ENCODE data around the gene KDM4B.

DNA sequence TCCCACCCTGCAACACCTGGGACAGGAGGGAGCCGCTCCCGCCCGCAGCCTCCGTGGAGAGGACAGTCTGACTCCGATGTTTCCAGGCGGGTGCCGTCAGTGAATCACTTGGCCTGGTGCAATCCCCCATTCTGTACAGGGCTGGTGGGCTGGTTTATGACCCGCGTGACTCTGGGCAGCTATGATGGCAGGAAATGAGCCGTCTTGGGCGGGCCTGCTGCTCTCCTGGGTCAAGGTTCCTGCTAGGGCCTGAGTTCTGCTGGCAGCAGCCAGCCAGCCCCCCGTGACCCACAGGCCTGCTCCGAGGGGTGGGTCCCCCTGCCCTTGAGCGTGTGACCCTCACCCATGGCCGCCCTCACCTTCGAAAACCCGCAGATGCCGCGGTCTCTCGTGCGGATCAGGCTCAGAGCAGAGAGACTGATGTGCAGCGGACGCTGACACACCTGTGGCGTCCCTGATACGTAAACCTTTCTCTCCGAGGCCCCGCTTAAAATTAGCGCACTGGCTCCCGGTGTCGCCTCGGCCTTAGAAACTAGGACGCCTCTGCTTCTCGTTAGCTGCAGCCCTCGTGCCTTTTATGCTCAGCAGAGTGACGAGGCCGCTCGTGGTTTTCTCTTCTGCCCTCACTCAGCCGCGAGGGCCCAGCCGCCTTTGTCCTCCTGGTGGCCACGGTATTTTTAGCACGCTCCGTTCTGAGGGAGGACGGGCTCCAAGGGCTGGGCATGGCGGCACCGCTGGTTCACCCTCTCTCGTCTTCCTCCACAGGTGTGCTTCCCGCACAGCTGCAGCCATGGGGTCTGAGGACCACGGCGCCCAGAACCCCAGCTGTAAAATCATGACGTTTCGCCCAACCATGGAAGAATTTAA lies 63.4 kb downstream of the KDM4B start:
- no peak for TF ChIP-seq POLR2A (IDR thresholded peaks at IDR 0.05)
- TF ChIP-seq, protein P1, sequence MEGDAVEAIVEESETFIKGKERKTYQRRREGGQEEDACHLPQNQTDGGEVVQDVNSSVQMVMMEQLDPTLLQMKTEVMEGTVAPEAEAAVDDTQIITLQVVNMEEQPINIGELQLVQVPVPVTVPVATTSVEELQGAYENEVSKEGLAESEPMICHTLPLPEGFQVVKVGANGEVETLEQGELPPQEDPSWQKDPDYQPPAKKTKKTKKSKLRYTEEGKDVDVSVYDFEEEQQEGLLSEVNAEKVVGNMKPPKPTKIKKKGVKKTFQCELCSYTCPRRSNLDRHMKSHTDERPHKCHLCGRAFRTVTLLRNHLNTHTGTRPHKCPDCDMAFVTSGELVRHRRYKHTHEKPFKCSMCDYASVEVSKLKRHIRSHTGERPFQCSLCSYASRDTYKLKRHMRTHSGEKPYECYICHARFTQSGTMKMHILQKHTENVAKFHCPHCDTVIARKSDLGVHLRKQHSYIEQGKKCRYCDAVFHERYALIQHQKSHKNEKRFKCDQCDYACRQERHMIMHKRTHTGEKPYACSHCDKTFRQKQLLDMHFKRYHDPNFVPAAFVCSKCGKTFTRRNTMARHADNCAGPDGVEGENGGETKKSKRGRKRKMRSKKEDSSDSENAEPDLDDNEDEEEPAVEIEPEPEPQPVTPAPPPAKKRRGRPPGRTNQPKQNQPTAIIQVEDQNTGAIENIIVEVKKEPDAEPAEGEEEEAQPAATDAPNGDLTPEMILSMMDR (IDR thresholded peaks at IDR 0.05): no peak
